ENCODE results near the gene MEIS2. TPM values are rescaled to one million over a fixed set of nuclear protein-coding genes. Genes with fewer than 3 reads are reported as not detected.

The MEIS2 gene
- total RNA-seq, 1 experiment from 2014 or later = 23.1 TPM

GRCh38 chr15:37088436-37088835 lies 11.9 kb downstream of the MEIS2 start:
- no TSS peak for BruUV-seq (replicated peaks)
- TF ChIP-seq, protein P1, sequence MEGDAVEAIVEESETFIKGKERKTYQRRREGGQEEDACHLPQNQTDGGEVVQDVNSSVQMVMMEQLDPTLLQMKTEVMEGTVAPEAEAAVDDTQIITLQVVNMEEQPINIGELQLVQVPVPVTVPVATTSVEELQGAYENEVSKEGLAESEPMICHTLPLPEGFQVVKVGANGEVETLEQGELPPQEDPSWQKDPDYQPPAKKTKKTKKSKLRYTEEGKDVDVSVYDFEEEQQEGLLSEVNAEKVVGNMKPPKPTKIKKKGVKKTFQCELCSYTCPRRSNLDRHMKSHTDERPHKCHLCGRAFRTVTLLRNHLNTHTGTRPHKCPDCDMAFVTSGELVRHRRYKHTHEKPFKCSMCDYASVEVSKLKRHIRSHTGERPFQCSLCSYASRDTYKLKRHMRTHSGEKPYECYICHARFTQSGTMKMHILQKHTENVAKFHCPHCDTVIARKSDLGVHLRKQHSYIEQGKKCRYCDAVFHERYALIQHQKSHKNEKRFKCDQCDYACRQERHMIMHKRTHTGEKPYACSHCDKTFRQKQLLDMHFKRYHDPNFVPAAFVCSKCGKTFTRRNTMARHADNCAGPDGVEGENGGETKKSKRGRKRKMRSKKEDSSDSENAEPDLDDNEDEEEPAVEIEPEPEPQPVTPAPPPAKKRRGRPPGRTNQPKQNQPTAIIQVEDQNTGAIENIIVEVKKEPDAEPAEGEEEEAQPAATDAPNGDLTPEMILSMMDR (IDR thresholded peaks at IDR 0.05; ENCODE audit: unreplicated experiment) = no peak
- intact Hi-C loops (cut with micrococcal nuclease; ENCODE audit: unreplicated experiment) = loop anchor here (10.0 kb wide), 1 partner anchor 64 kb away; no protein-coding TSS in a partner anchor
- DNase-seq = no peak
- peaks cover 22% of the 10 kb centered on the region for H3K36me3 Mint-ChIP-seq (ENCODE audit: insufficient read depth, unreplicated experiment)
- H3K9me3 Mint-ChIP-seq (ENCODE audit: low read depth, unreplicated experiment) = no peaks in the 10 kb centered on the region
- CTCF ChIA-PET = no interaction called here
- H3K27ac Mint-ChIP-seq (ENCODE audit: unreplicated experiment) = no peak overlapping the region
- H3K4me1 Mint-ChIP-seq (ENCODE audit: low read depth, unreplicated experiment) = peaks cover 15% of the 10 kb centered on the region
- H3K27me3 Mint-ChIP-seq (ENCODE audit: unreplicated experiment) = no peaks in the 10 kb centered on the region
- no peak overlapping the region for H3K4me3 Mint-ChIP-seq (ENCODE audit: low read depth, unreplicated experiment)

DNA sequence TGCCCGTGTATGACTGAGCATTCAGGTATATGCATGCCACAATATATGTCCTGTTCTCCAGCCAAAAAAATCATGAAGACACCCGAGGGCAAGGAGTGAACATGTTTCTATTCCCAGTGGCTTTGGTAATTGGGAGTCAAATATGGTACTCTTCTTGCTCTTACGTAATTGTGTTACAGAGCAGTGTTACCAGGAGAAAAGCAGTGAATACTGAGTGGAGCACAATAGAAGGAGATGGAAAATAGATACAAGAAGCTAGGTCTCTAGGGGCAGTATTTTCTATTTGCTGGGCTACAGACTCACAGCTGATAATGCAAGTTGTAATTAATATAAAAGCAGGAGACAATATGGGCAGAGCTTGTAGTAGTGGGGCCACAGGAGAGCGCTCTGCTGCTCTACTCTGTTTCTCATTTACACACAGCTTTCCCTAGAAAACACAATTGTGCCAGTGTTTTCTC lies 13.2 kb downstream of the MEIS2 start:
- Mint-ChIP-seq H3K4me3 (ENCODE audit: low read depth, unreplicated experiment) (no peak overlapping the region), H3K27ac (ENCODE audit: unreplicated experiment) (no peak overlapping the region), H3K4me1 (ENCODE audit: low read depth, unreplicated experiment) (peaks cover 8% of the 10 kb centered on the region)

DNA sequence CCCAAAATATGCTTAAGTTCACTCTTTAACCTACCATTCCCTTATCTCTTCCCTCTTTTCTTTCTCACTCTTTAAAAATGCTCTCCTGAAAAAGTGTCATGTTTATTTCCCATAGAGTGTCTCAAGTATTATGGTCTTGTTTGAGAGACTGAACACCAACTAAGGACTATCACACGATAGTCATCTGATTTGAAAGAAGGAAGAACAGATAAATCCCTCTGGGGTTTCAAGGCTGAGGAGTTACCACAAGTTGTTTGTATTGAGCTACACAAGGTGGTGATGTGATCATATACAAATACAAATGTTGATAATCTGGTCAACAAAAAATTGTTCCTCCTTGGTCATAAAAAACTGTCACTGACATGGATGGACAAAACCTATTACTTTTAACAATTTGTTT lies 13.8 kb downstream of the MEIS2 start:
- Mint-ChIP-seq H3K4me3 (ENCODE audit: low read depth, unreplicated experiment) (no peak overlapping the region), H3K4me1 (ENCODE audit: low read depth, unreplicated experiment) (peaks cover 8% of the 10 kb centered on the region), H3K27ac (ENCODE audit: unreplicated experiment) (no peak overlapping the region), H3K9me3 (ENCODE audit: low read depth, unreplicated experiment) (no peaks in the 10 kb centered on the region), H3K36me3 (ENCODE audit: insufficient read depth, unreplicated experiment) (peaks cover 11% of the 10 kb centered on the region), H3K27me3 (ENCODE audit: unreplicated experiment) (no peaks in the 10 kb centered on the region)
- TF ChIP-seq, protein P1 (IDR thresholded peaks at IDR 0.05; ENCODE audit: unreplicated experiment) = no peak
- intact Hi-C loops (cut with micrococcal nuclease; ENCODE audit: unreplicated experiment) = loop anchor here (10.0 kb wide), 1 partner anchor 62 kb away; no protein-coding TSS in a partner anchor
- CTCF ChIA-PET = no interaction called here
- DNase-seq = no peak
- BruUV-seq (replicated peaks) = no TSS peak

More for the DNA sequence above, 13.2 kb downstream of the MEIS2 start:
- CTCF ChIA-PET = no interaction called here
- intact Hi-C loops (cut with micrococcal nuclease; ENCODE audit: unreplicated experiment) = loop anchor here (10.0 kb wide), 1 partner anchor 62 kb away; no protein-coding TSS in a partner anchor
- no peaks in the 10 kb centered on the region for H3K9me3 Mint-ChIP-seq (ENCODE audit: low read depth, unreplicated experiment)
- no TSS peak for BruUV-seq (replicated peaks)
- TF ChIP-seq, protein P1 (IDR thresholded peaks at IDR 0.05; ENCODE audit: unreplicated experiment) = no peak
- H3K36me3 Mint-ChIP-seq (ENCODE audit: insufficient read depth, unreplicated experiment) = peaks cover 11% of the 10 kb centered on the region
- H3K27me3 Mint-ChIP-seq (ENCODE audit: unreplicated experiment) = no peaks in the 10 kb centered on the region
- no peak for DNase-seq

DNA sequence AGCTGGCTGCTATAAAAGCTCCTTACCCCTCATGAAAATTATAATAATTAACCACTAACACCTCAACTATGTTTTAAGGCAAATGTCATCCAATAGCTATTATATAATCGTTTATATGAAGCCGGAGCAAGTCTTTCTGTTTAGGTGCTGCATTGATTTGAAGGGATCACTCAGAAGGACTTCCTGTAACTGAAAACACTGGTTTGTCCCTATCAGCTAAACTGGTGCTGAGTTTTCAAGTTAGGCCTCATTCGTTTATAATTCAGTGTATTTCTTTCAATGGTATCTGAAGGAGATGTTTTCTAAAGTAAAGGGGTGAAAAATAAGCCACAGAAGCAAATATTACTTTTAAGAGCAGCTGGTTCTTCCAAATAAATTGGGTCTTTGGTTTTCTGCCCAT lies 14.2 kb downstream of the MEIS2 start:
- BruUV-seq (replicated peaks) = no TSS peak
- no peak for DNase-seq
- peaks cover 8% of the 10 kb centered on the region for H3K4me1 Mint-ChIP-seq (ENCODE audit: low read depth, unreplicated experiment)
- peaks cover 9% of the 10 kb centered on the region for H3K36me3 Mint-ChIP-seq (ENCODE audit: insufficient read depth, unreplicated experiment)
- intact Hi-C loops (cut with micrococcal nuclease; ENCODE audit: unreplicated experiment) = loop anchor here (10.0 kb wide), 1 partner anchor 61 kb away; no protein-coding TSS in a partner anchor
- TF ChIP-seq, protein P1 (IDR thresholded peaks at IDR 0.05; ENCODE audit: unreplicated experiment) = no peak
- H3K27ac Mint-ChIP-seq (ENCODE audit: unreplicated experiment) = no peak overlapping the region
- CTCF ChIA-PET = no interaction called here
- no peak overlapping the region for H3K4me3 Mint-ChIP-seq (ENCODE audit: low read depth, unreplicated experiment)
- H3K9me3 Mint-ChIP-seq (ENCODE audit: low read depth, unreplicated experiment) = no peaks in the 10 kb centered on the region
- no peaks in the 10 kb centered on the region for H3K27me3 Mint-ChIP-seq (ENCODE audit: unreplicated experiment)

All from Calu3 (cell line).